H9 (cell line): ENCODE results near the gene CYP2S1. TPM values are rescaled to one million over a fixed set of nuclear protein-coding genes. Genes with fewer than 3 reads are reported as not detected.
A peak's percentile ranks its signal among the peaks of the same experiment; 100 is the strongest.

Experiments
- DNase-seq: peaks from one replicate; pipeline ENCODE4 v3.0.0-alpha.2; 2017
- H2AFZ ChIP-seq: one replicate; pipeline ENCODE4 v1.6.1; 2013; ENCODE audit warnings: mild to moderate bottlenecking, low read length, control low read depth, moderate library complexity
- H2AK5ac ChIP-seq: 2 replicates; pipeline ENCODE4 v1.6.1; 2013; ENCODE audit warnings: low read length, control low read depth, mixed read lengths; ENCODE audit not compliant: insufficient read length
- H2BK120ac ChIP-seq: one replicate; pipeline ENCODE4 v1.6.1; 2013; ENCODE audit warnings: low read depth, mild to moderate bottlenecking, low read length, control low read depth, inconsistent platforms; ENCODE audit not compliant: poor library complexity, severe bottlenecking
- H2BK12ac ChIP-seq: 2 replicates; pipeline ENCODE4 v1.6.1; 2013; ENCODE audit warnings: low read length, control low read depth, mixed read lengths, low read depth; ENCODE audit not compliant: insufficient read length
- H2BK15ac ChIP-seq: 2 replicates; pipeline ENCODE4 v1.6.1; 2013; ENCODE audit warnings: low read depth, low read length, control low read depth
- H2BK20ac ChIP-seq: one replicate; pipeline ENCODE4 v1.6.1; 2013; ENCODE audit warnings: low read depth, mild to moderate bottlenecking, low read length, control low read depth, inconsistent platforms; ENCODE audit not compliant: poor library complexity, severe bottlenecking
- H2BK5ac ChIP-seq: 2 replicates; pipeline ENCODE4 v1.6.1; 2013; ENCODE audit warnings: low read length, control low read depth, mixed read lengths; ENCODE audit not compliant: insufficient read length
- H3K14ac ChIP-seq: 2 replicates; pipeline ENCODE4 v1.6.1; 2013; ENCODE audit warnings: low read length, control low read depth; ENCODE audit not compliant: insufficient read depth
- H3K18ac ChIP-seq: 2 replicates; pipeline ENCODE4 v1.6.1; 2013; ENCODE audit warnings: low read depth, mild to moderate bottlenecking, mixed read lengths, low read length, control low read depth; ENCODE audit not compliant: insufficient read length
- H3K23ac ChIP-seq: 2 replicates; pipeline ENCODE4 v1.6.1; 2013; ENCODE audit warnings: low read length, control low read depth, mixed read lengths, low read depth; ENCODE audit not compliant: insufficient read length
- H3K23me2 ChIP-seq: 2 replicates; pipeline ENCODE4 v1.6.1; 2013; ENCODE audit warnings: low read depth, mild to moderate bottlenecking, mixed read lengths, low read length, control low read depth; ENCODE audit not compliant: insufficient read length, poor library complexity, severe bottlenecking
- H3K27ac ChIP-seq: 2 replicates; pipeline ENCODE4 v1.5.1; 2013; ENCODE audit warnings: low read length, control low read depth, mixed read lengths, low read depth; ENCODE audit not compliant: insufficient read length
- H3K27me3 ChIP-seq: 2 replicates; pipeline ENCODE4 v1.6.1; 2013; ENCODE audit warnings: low read length, control low read depth, inconsistent platforms; ENCODE audit not compliant: insufficient read depth
- H3K4ac ChIP-seq: 2 replicates; pipeline ENCODE4 v1.6.1; 2013; ENCODE audit warnings: low read depth, mild to moderate bottlenecking, control low read depth, inconsistent platforms, low read length, moderate library complexity
- H3K4me1 ChIP-seq: 2 replicates; pipeline ENCODE4 v1.6.1; 2013; ENCODE audit warnings: low read length, control low read depth, inconsistent platforms; ENCODE audit not compliant: insufficient read depth
- H3K4me2 ChIP-seq: 2 replicates; pipeline ENCODE4 v1.6.1; 2013; ENCODE audit warnings: low read length, control low read depth, mixed read lengths; ENCODE audit not compliant: insufficient read length, insufficient read depth
- H3K56ac ChIP-seq: 2 replicates; pipeline ENCODE4 v1.6.1; 2013; ENCODE audit warnings: low read depth, mild to moderate bottlenecking, mixed read lengths, low read length, control low read depth; ENCODE audit not compliant: insufficient read length
- H3K79me1 ChIP-seq: 2 replicates; pipeline ENCODE4 v1.6.1; 2013; ENCODE audit warnings: low read depth, mild to moderate bottlenecking, moderate library complexity, low read length, control low read depth, inconsistent platforms; ENCODE audit not compliant: insufficient read depth, poor library complexity, severe bottlenecking
- H3K79me2 ChIP-seq: 2 replicates; pipeline ENCODE4 v1.6.1; 2013; ENCODE audit warnings: low read length, control low read depth, inconsistent platforms; ENCODE audit not compliant: insufficient read depth
- H3K9ac ChIP-seq: 2 replicates; pipeline ENCODE4 v1.6.1; 2013; ENCODE audit warnings: low read length, control low read depth, mixed read lengths; ENCODE audit not compliant: insufficient read length; ENCODE audit errors: extremely low read depth
- H3K9me3 ChIP-seq: one replicate; pipeline ENCODE4 v1.6.1; 2013; ENCODE audit warnings: low read depth, low read length, inconsistent platforms; ENCODE audit not compliant: control insufficient read depth
- H3T11ph ChIP-seq: one replicate; pipeline ENCODE4 v1.6.1; 2013; ENCODE audit warnings: mild to moderate bottlenecking, low read length, control low read depth, inconsistent platforms
- H4K20me1 ChIP-seq: one replicate; pipeline ENCODE4 v1.6.1; 2013; ENCODE audit not compliant: control insufficient read depth, insufficient read length, insufficient read depth
- H4K5ac ChIP-seq: 2 replicates; pipeline ENCODE4 v1.6.1; 2013; ENCODE audit warnings: low read depth, mild to moderate bottlenecking, mixed read lengths, low read length, control low read depth; ENCODE audit not compliant: insufficient read length
- H4K8ac ChIP-seq: replicated peaks from 2 replicates; pipeline ENCODE4 v1.6.1; 2013; ENCODE audit warnings: low read length, control low read depth, mixed read lengths, low read depth; ENCODE audit not compliant: insufficient read length
- H4K91ac ChIP-seq: 2 replicates; pipeline ENCODE4 v1.6.1; 2013; ENCODE audit warnings: low read depth, mild to moderate bottlenecking, moderate library complexity, mixed read lengths, low read length, control low read depth; ENCODE audit not compliant: insufficient read length
- H3K27ac Mint-ChIP-seq, 3 experiments: 2 replicates in 2 of 3; 3 replicates in 1 of 3; pipeline ENCODE4 v1.8.0; 2020 to 2021; ENCODE audit warnings: mixed read lengths in 3 of 3, mild to moderate bottlenecking in 1 of 3, moderate library complexity in 1 of 3
- H3K27me3 Mint-ChIP-seq: 2 replicates; pipeline ENCODE4 v1.8.0; 2021; ENCODE audit warnings: low read depth, mild to moderate bottlenecking, moderate library complexity, mixed read lengths
- H3K36me3 Mint-ChIP-seq, 3 experiments: 2 replicates in 2 of 3; 3 replicates in 1 of 3; pipeline ENCODE4 v1.8.0; 2020 to 2021; ENCODE audit warnings: low read depth in 3 of 3, mixed read lengths in 3 of 3; ENCODE audit not compliant: insufficient read depth in 1 of 3
- H3K4me1 Mint-ChIP-seq, 2 experiments: 2 replicates each; pipeline ENCODE4 v1.8.0; 2020; ENCODE audit warnings: mixed read lengths in 2 of 2
- H3K4me3 Mint-ChIP-seq, 2 experiments: 2 replicates in 1 of 2; 3 replicates in 1 of 2; pipeline ENCODE4 v1.8.0; 2020 to 2021; ENCODE audit warnings: mild to moderate bottlenecking in 2 of 2, mixed read lengths in 2 of 2, moderate library complexity in 1 of 2
- H3K9me3 Mint-ChIP-seq, 2 experiments: 2 replicates in 1 of 2; 3 replicates in 1 of 2; pipeline ENCODE4 v1.8.0; 2020; ENCODE audit warnings: mild to moderate bottlenecking in 2 of 2, mixed read lengths in 2 of 2, moderate library complexity in 1 of 2
- CTCF ChIP-seq: fragments of 200-600 bp; sonication (generic); conservative IDR thresholded peaks from 3 replicates; pipeline ENCODE4 v1.8.0; 2021; ENCODE audit warnings: antibody characterized with exemption, mild to moderate bottlenecking
- WGBS: extraction: QIAGEN DNeasy Blood & Tissue Kit; methylation state at CpG from one replicate; pipeline ENCODE4 v1.1.7; 2013; ENCODE audit warnings: missing lambda C conversion rate, low lambda C conversion rate, mixed read lengths; ENCODE audit not compliant: insufficient read length; ENCODE audit errors: extremely low coverage; 5-methylcytosine and 5-hydroxymethylcytosine counted together
- total RNA-seq: library from RNA; stranded (reverse); gene quantifications from 2 replicates; pipeline ENCODE4 v1.2.1, GENCODE V29; 2021

Gene CYP2S1
- total RNA-seq, 1 experiment from 2014 or later, result 159 TPM

GRCh38 chr19:41253660-41254059 lies 60.6 kb downstream of the CYP2S1 start:
- Histone ChIP-seq H3K14ac (no peak overlapping the region), H3K4me2 (no peak overlapping the region), H3K56ac (no peak overlapping the region), H4K8ac (no peak overlapping the region), H3K9me3 (no peaks in the 10 kb centered on the region), H2BK5ac (no peak overlapping the region), H3K27me3 (no peaks in the 10 kb centered on the region), H3K4ac (no peak overlapping the region), H3K79me1 (no peaks in the 10 kb centered on the region), H2BK15ac (no peak overlapping the region), H4K91ac (no peak overlapping the region), H3K23me2 (no peaks in the 10 kb centered on the region), H3K4me1 (no peaks in the 10 kb centered on the region), H2AFZ (no peak overlapping the region), H3K9ac (no peak overlapping the region), H3K18ac (no peak overlapping the region), H4K5ac (no peak overlapping the region), H2BK20ac (no peak overlapping the region), H3K23ac (no peak overlapping the region), H4K20me1 (no peaks in the 10 kb centered on the region), H3T11ph (no peak overlapping the region), H2BK12ac (no peak overlapping the region), H3K79me2 (no peaks in the 10 kb centered on the region), H3K27ac (no peak overlapping the region), H2AK5ac (no peak overlapping the region), H2BK120ac (no peak overlapping the region)
- no peak for TF ChIP-seq CTCF
- H3K27me3 Mint-ChIP-seq, result no peaks in the 10 kb centered on the region
- no peak for DNase-seq
- no CpG with 5 or more reads among the region's 6 CpGs for WGBS
- H3K4me1 Mint-ChIP-seq, result peaks cover 0 to 2% of the 10 kb centered on the region in 2 experiments; a peak in 1 of 4 replicates
- H3K9me3 Mint-ChIP-seq, result peaks cover 0 to 2% of the 10 kb centered on the region in 2 experiments; a peak in 1 of 5 replicates
- H3K27ac Mint-ChIP-seq, result peak overlapping the region in 1 of 3 experiments; percentile 32; a peak in 2 of 7 replicates
- peaks cover 21 to 76% (median 70%) of the 10 kb centered on the region in 3 experiments; a peak in 6 of 7 replicates for H3K36me3 Mint-ChIP-seq
- H3K4me3 Mint-ChIP-seq, result no peak overlapping the region
